ENCODE data around the gene ZNF862.

GRCh38 chr7:149875396-149875795, 37.2 kb downstream of the ZNF862 start:
- TF ChIP-seq POU6F1 (CRISPR knock-in tag; IDR thresholded peaks at IDR 0.05; ENCODE audit: borderline replicate concordance, low read depth): no peak
- TF ChIP-seq TOX (CRISPR knock-in tag; IDR thresholded peaks at IDR 0.05; ENCODE audit: borderline replicate concordance): no peak
- TF ChIP-seq RARB (CRISPR knock-in tag; IDR thresholded peaks at IDR 0.05): no peak
- TF ChIP-seq TSHZ2 (CRISPR knock-in tag; IDR thresholded peaks at IDR 0.05): no peak
- no peak for TF ChIP-seq ZNF8 (CRISPR knock-in tag; IDR thresholded peaks at IDR 0.05)
- TF ChIP-seq ZNF70 (CRISPR knock-in tag; IDR thresholded peaks at IDR 0.05): no peak
- TF ChIP-seq ARNTL (CRISPR knock-in tag; IDR thresholded peaks at IDR 0.05; ENCODE audit: borderline replicate concordance, low read depth): no peak
- no peak for TF ChIP-seq CSRNP3 (CRISPR knock-in tag; IDR thresholded peaks at IDR 0.05)
- TF ChIP-seq ZFP3 (CRISPR knock-in tag; IDR thresholded peaks at IDR 0.05): no peak
- no peak for TF ChIP-seq GLIS3 (CRISPR knock-in tag; IDR thresholded peaks at IDR 0.05)

All from SK-N-SH treated with all-trans-retinoic acid at 6 μM for 48 hours (cell line).